Activated T-cell treated with anti-CD3 and anti-CD28 coated beads, Interleukin-2, amount 50 U/mL, for 1 hour (primary cell): Measurements from ENCODE around the gene MSL1.

Experiments
- DNase-seq: peaks from one replicate; pipeline ENCODE4 v3.0.0-alpha.2; 2020

MSL1 gene

GRCh38 chr17:40092581-40092980 lies 29.2 kb upstream of the MSL1 start:
- DNase-seq, result no peak

DNA sequence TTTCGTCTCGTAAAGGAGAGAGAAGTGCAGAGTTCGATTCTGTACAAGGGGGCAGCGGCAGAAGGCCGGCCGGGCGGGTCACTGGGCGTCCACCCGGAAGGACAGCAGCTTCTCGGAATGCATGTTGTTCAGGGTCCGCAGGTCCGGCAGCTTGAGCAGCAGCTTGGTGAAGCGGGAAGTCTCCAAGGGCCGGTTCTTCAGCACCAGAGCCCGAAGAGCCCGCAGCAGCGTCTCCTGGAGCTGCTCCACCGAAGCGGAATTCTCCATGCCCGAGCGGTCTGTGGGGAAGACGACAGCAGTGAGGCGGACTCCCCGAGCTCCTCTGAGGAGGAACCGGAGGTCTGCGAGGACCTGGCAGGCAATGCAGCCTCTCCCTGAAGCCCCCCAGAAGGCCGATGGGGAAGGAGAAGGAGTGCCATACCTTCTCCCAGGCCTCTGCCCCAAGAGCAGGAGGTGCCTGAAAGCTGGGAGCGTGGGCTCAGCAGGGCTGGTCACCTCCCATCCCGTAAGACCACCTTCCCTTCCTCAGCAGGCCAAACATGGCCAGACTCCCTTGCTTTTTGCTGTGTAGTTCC lies 28.7 kb upstream of the MSL1 start:
- DNase-seq, result no peak

- no peak for DNase-seq
Measured at GRCh38 chr17:40093580-40094201, 28.1 kb upstream of the MSL1 start.

GRCh38 chr17:40094874-40095273 lies 26.9 kb upstream of the MSL1 start:
- no peak for DNase-seq

- DNase-seq, result no peak
Measured at GRCh38 chr17:40095351-40095943, 26.3 kb upstream of the MSL1 start.

DNA sequence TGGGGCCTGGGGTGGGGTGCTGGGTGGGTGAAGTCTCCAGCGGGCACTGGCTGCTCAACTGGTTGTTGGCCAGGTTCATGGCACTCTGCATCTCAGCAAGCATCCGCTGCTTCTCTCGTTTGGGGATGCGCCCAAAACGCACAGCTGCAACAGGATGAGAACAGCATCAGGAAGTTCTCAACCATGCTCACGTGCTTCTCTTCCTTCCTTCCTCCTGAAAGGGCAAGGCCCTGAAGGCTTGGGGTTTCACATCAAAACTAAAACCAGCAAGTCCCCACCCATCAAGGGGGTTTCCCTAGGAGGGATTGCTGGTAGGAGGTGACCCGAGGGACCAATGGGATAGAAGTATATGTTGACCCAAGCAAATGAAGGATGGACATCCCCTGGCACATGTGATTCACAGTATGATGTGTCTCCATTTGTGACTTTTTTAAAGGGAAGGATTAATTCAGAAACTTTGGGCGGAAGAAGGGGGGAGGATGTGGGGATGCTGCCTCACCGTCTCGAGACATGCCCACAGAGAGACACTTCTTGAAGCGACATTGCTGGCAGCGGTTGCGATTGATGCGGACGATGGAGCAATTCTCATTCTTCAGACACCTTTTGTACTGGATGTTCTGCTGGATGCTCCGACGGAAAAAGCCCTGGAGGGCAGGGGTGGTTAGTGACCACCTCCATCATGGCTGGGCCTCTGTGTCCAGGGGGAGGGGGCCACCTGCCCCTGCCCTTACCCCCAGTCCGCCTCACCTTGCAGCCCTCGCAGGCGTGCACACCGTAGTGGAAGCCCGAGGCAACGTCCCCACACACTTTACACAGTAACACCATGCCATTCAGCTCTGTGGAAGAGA lies 25.6 kb upstream of the MSL1 start:
- peak; percentile 67 for DNase-seq

DNA sequence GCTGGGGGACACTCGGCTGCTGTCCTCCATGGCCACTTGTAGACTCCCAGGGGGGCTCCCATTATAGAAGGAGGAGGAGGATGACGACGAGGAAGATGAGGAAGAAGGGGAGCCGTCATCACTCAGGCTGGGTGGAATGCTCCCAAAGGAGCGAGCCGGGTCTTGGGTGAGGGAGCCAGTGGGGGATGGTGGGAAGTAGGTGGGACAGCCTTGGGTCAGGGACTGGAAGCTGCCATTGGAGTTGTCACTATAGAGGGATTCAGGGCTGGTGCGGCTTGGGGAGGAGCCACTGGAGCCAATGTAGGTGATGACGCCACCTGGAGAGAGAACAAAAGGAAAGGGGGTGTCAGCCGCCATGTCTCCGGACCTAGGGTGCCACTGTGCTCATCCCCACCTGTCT lies 24.7 kb upstream of the MSL1 start:
- DNase-seq, result no peak

DNA sequence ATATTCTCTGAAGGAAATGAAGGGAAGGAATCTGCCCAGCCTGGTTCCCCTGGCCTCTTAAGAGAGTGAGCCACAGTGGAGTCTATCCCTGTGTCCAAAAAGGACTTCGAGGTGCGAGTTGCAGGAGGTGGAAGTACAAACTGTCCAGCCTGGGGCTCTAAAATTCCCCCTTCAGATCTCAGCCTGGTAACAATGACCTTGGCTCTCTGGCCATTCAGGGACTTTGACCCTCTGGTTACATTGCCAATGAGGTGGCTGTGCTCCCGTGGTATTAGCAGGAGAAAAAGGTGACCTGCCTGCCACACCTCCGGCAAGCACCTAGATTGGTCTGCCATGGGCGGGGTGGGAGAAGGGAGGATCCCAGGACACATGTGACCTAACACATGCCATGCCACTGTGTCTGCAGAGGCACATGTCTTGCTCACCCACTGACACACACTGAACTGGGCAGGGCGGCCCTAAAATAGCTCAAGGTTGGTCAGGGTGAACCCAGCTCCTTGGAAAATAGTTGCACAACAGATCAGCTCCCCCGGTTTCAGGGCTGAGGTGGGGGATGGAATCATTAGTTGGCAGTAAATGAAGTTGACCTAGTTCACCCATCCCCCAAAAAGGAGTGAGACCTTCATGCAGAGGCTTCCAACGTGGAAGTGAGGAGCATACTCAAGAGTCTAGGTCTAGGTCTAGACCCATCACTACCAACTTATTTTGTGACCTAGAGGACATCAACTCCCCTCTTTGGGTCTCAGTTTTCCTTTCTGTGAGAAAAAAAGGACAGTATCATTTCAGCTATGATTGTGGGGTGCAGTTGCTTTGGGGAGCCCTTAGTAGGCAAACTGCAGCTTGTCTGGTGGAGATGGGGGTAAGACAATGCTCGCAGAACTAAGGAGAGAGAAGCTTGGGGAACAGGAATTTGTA lies 23.6 kb upstream of the MSL1 start:
- no peak for DNase-seq

GRCh38 chr17:40098846-40099618 lies 22.7 kb upstream of the MSL1 start:
- DNase-seq, result peak; percentile 97

DNA sequence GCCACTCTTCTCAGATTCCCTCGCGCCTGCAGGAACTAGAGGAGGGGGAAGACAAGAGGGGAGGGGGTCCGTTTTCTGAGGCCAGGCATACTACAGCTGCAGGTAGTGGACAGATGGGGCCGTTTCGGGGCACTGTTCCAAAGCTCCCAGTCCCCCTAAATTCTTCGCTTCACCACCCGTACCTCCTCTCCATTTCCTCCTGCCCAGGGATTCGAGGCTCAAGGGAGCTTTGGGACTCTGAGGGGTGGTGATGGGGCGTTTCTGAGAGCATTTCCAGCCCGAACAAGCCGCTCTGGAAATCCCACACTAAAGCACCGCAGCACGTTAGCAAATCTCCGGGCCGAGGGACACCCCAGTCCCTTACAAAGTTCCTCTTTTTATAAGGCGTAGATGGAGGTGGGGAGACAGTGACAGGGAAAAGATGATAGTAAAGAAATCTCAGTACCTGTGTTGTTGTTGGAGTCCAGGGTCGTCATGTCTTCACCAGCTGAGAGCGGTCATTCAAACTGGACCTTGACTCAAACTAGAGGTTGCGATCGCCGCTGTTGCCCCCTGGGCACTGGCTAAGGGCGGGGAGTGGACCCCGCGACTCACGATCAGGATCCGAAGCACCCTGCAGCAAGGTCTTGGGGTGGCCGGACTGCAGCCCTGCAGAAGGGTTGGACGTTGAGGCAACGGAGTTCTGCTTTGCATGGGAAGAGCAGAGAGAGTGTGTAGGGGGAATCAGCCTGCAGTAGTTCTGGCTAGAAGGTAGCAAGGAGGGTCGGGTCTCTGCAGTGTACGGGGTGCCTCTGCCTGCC lies 22.0 kb upstream of the MSL1 start:
- DNase-seq, result no peak

- no peak for DNase-seq
Measured at GRCh38 chr17:40100419-40100668, 21.4 kb upstream of the MSL1 start, which contains the start of gene NR1D1. Gene NR1D1 (minus strand): TSS chr17:40100589. CDS start chr17:40100094, 495 bp downstream.

GRCh38 chr17:40100669-40101366 lies 21.0 kb upstream of the MSL1 start:
- DNase-seq, result peak; percentile 89

DNA sequence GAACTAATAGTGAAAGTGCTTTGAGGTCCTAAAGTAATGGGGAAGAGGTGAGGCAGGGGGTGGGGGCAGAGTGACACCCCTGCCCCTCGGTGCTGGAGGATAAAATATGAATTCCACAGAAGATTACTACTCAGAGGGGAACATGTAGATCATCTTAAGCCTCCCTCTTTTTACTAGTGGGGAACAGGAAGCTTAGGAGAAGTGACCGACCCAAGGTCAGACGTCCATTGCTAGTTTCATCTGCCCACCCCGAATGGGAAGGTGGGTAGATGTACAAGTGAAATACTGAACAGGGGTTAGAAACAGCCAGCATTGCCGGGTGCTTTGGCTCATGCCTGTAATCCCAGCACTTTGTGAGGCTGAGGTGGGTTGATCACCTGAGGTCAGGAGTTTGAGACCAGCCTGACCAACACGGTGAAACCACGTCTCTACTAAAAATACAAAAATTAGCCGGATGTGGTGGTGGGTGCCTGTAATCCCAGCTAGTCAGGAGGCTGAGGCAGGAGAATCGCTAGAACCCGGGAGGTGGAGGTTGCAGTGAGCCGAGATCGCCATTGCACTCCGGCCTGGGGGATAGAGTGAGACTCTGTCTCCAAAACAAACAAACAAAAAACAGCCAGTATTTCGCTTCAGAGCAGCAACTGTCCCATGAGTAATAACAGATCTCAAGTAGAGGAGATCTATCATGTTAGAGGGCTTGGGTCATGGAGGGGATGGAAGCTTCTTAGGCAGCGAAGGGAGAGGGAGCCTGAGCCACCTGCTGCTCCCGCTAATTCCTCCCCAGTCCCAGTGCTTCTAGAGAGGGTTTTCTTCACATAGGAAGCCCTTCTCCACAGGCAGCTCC lies 20.2 kb upstream of the MSL1 start:
- DNase-seq, result no peak

- no peak for DNase-seq
Measured at GRCh38 chr17:40103071-40103661, 18.6 kb upstream of the MSL1 start.

- DNase-seq, result no peak
Measured at GRCh38 chr17:40103688-40104087, 18.1 kb upstream of the MSL1 start.

DNA sequence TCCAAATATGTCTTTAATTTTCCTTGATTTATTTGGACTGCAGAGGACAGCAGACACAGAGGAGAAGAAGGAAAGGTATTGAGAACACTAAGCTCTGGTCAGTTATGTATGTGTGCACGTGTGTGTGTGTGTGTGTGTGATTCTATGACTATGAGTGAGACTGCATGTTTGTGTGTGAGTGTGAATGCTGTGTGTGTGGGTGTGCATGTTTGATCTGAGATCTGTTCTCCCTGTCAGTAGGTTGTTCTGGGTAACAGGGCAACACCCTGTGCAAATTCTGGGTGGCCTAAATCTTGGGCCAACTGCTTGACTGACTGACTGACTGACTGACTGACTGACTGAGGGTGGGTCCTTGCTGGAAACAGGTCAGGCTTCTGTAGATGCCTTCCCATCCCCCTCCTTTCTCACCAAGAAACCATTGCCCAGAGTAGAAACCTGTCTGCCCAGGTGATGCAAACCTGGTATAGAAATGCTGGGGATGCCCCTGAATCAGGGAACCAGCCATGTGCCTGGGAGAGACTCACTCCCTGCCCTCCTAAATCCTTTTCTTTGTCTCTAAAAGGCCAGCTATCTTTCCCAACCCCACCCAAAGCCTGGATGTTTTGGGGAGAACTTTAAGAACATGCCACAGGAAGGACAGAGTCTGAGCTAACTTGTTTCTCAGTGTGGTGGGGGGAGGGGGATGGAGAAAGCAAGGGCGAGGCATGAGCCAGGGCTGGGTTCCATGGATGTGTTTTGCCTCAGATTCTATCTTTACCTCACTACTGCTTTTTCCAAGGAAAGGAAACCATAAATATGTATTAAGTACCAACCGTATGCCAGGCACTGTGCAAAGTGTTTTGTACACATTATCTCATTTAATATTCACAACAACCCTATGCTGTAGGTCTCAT lies 16.9 kb upstream of the MSL1 start:
- no peak for DNase-seq

GRCh38 chr17:40105861-40106759 lies 15.7 kb upstream of the MSL1 start:
- DNase-seq, result no peak
